HG02943 (cell line): Measurements from ENCODE around the gene SNAI3.
A peak's percentile ranks its signal among the peaks of the same experiment; 100 is the strongest.

Source experiments
- ATAC-seq: cut with Tn5 transposase; IDR thresholded peaks from one replicate; pipeline ENCODE4 v1.9.1; 2021; ENCODE audit warnings: mild to moderate bottlenecking, low read depth, moderate library complexity; ENCODE audit not compliant: unreplicated experiment

The SNAI3 gene

DNA sequence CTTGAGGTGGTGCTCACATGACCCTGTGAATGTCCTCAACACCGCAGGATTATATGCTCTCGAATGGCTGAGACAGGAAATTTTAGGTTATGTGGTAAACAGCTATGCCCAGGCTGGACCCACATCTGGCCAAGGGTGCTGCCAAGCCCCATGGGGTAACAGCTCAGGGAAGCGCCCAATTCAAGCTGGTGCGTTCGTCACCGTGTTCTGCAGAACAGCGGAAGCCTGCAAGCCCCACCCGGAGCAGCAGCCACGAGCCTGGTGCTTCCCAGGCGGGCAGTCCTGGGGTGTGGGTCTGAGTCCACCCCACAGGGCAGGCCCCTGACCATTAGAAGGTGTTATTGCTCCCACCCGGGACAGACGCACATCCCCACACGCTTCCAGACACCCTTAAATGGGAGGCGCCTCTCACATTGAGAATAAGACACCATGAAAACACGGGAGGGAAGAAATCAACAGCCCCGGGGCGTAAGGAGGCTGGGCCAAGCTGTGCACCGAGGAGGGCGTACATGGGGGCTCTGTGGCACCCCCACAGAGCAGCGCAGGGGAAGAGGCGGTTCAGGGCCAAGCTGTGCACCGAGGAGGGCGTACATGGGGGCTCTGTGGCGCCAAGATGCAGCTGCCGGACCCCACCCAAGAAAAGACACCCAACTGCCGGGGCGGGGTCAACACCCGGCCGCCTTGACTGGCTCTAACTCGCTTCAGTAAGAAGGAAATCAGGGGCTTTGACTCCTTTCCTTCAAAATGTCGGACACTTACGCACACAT, 32.5 kb downstream of the SNAI3 start:
- ATAC-seq = no peak

DNA sequence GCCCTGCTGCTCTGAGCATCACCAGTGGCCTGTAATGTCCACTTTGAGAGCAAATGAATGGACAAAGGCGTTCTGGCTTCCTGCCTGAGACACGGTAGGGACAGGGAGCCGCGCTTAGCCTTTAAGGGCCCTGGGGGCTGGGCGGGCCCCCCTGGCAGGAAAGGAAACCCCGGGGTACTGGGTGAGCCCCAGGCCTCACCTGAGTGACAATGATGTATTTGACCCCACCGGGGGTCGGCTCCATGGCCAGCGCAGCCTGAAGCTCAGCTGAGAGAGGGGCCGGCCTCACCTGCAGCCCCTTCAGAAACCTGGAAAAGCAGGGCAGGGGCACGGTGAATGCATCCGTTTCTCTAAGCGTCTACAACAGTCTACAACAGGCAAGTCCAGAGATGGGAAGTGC, 33.2 kb downstream of the SNAI3 start:
- ATAC-seq = no peak

DNA sequence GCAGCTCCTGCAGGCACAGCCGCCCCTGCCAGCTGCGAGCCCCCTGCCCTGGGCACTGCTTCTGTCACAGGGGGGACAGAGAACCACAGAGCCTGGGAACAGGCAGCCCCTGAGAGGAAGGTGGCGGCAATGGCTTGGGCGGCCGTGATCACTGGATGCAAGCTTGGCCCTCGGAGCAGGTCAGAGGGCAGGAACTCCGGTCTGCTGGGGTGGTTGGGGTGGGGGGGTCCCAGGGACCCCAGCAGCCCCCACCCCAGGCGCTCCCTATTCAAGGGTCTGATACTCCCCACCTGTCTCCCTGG, 33.6 kb downstream of the SNAI3 start:
- ATAC-seq = no peak

DNA sequence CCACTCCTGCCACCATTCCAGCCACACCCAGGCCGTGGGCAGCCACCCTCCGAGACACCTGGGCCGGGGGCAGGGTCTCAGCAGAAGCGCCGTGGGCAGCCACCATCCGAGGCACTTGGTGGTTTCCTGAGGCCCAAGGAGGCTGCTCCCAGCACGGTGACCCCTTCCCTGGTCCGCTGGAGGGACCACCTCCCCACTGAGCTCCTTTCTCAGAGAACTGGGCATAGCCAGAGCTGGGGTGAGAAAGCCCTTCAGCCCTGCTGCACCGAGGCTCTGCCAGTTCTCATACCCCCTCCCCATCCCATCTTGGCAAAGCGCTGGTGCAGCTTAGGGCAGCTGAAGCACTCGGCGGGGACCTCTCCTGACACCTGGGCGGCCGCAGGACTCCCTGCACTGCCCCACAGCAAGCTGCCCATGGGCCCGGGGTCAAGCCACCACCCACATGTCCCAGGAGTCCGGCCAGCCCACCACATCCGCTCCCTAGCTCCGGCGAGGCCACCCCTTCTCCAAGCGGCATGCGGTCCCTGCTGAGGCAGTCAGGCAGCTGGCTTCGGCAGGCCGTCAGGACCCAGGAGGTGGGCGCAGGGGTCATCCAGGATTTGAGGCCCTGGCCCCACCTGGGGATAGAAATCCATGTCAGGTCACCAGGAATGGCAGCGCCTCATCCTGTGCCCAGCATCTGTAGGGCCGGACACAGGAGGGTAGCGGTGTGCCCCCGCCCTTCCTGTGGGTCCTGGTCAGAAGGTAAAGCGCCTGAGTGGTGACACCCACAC, 34.1 kb downstream of the SNAI3 start:
- no peak for ATAC-seq

DNA sequence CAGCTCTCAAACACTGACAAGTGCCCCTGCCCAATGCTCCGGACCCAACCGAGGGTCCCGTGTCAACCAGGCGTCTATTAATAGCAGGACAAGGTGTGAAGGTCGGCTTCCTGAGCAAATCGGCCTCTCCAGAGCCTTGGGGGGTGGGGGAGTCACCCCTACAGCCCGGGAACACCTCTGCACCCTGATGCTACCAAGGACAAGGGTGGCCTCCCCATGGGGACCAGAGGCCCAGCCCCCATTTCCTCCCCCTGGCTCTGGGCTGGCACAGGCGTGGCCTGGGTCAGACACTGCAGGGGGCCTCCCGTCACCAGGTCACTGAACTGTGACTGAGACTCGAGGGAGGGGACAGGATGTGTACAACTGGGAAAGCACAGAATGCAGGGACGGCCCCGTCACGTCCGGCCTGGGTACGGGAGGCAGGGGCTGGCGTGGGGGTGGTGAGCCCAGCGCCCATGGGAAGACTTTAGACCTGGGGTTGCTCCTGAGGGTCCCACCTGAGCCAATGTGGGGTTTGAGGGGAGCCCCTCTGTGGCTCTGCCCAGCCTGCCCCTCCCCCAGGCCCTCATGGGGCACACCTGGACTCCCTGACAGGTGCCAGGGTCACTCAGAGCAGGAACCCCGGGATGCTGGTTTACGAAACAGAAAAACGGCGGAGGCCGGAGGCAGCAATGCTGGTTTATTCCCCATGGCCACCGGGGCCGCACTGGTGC, 34.9 kb downstream of the SNAI3 start:
- peak; percentile 74 for ATAC-seq

DNA sequence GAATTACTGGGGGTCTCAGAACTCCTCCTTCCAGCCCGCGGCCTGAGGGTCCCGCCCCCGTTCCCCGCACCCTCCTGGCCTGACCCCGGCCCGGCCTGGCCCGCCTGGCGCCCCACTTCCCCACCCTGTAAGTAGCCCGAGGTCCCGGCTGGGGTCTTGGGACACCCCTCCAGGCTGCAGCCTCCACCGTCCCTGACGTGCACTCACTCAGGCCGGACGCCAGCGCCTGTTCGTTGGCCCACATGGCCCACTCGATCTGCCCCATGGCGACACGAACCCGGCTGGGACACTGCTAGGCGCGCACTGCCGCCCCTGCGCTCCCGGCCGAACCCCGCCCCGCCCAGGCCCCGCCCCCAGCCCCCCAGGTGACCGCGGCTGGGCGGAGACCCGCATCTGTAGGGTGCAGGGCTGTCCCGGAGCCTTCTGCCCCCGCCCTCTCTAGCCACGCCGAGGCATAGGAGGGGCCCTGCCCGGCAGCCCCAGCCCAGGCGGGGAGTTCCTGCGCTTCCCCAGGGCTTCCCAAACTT, 35.5 kb downstream of the SNAI3 start, which contains the start of gene CYBA:
Gene CYBA, minus strand, starts transcription at position 305 of the 527 bp plus-strand sequence. Its CDS starts 40 bp downstream, at position 265.
- peak; percentile 66 for ATAC-seq

DNA sequence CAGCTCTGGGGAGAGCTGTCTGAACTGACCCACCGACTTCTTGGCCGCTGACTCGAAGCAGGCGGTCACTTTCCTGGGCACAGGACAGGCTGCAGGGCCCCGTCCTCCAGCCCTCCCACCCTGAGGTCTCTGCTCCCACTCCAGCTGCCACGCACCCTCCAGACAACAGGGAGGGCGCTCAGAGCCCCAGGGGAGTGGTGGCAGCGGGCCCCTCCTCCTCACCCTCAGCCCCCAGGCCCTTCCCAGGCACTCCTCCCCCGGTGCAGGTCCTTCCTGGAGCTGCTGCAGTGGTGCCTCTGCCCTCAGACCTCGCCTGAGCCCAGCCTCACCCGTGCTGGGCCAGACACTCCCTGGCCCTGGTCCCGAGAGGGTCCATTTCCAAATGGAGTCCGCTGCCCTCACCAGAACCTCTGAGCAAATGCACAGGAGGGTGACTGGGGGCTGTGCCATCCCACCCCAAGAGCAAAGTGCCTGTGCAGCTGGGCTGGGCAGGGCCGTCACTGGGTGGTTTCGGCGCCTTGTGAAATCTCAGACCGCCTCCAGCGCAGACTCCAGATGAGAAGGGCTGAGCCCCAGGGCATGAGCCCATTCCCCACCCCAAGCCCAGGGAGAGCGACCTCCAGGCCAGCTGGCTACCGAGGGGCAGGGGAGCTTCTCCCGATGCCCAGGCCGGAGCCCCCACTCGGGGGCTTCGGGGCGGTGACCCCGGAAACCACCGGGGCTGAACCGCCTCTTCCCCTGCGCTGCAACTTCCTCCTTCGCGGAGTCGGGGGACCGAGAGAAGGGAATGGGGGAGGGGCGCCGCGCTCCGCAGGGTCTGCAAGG, 36.2 kb downstream of the SNAI3 start:
- ATAC-seq = peak; percentile 15

DNA sequence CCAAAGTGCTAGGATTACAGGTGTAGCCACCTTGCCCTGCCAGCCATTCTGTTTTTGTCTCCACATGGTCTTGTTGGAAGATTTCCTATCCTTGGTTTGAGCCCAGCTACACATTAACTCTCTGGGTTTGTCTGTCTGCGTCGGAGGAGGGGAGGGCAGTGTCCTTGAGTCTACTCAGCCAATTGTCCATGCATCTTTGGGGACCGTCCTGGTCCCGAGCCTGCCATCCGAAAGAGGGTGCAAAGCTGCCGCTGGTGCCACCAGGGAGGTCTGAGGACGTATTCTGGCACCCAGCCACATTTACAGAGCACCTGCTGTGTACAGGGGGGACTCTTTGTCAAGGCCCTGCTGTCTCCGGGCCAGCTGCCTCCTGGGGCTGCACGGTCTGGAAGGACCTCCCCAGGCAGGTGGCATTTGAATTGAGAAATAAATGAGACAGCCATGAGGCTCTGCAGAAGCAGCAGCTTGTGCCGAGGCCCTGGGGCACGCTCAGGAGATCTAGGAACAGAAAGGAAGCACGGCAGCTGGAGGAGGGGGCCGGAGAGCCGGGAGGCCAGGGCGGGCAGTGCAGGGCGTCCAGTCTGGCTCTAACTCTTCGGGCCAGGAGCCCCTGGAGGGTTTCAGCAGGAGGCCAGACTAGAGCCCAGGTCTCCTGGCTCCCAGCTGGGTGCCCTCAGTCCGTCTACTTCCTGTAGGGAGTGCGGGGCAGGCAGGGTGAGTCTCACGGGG, 36.9 kb downstream of the SNAI3 start:
- no peak for ATAC-seq

DNA sequence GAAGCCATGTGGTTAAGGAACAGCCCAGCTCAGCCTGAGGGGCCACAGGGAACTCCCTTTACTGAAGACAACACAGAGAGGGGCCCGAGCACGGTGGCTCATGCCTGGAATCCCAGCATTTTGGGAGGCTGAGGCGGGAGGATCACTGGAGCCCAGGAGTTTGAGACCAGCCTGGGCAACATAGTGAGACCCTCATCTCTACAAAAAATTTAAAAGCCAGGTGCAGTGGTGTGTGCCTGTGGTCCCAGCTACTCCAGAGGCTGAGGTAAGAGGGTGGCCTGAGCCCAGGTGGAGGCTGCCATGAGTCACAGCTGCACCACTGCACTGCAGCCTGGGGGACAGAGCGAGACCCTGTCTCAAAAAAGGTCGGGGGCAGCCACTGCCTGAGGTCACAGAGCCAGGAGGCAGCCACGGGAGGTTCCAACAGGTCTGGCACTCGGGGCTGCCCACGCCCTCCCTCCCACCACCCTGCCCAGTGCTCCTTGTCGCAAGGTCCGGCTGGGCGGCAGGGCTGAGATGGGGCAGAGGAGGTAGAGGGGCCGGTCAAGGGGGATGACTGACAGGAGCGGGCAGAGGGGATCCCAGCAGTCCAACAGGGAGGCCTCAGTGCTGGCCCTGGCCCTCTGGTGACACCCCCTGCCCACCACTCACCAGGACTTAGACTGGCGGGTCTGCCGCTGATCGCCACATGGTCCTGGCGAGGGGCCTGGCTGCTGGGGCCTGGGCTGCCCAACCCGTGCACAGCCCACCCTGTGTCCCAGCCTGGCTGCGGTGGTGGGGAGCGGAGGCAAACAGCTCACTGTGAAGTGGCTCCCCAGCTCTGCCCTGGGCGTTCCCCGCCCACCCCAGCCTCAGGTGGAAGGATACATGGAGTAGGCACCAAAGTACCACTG, 38.9 kb downstream of the SNAI3 start:
- no peak for ATAC-seq

DNA sequence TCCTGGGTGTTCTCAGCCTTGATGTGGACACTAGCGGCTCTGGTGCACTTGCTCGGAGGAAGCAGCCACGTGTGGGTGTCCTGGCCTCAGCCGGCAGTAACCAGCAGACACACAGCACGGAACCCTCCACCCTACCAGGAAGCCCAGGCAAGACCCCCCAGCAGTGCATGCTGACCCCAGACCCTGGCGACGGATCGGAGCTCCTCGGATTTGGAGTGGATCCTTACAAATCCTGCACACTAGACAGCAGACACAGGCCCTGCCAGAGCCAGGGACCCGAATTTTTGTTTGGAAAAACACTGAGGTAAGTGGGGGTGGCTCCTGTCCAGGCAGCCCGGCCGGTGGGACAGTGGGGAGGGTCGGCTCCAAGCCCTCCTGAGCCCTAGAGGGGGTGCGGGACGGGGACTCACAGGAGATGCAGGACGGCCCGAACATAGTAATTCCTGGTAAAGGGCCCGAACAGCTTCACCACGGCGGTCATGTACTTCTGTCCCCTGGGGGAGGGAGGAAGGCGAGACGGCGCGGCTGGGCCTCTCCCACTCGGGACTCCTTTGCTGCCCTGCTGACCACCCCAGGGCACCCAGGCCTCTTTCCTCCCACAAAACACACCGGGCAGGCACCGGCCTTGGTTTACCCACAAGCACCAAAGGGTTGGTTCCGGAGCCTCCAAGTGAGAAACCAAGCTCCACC, 39.8 kb downstream of the SNAI3 start:
- no peak for ATAC-seq

DNA sequence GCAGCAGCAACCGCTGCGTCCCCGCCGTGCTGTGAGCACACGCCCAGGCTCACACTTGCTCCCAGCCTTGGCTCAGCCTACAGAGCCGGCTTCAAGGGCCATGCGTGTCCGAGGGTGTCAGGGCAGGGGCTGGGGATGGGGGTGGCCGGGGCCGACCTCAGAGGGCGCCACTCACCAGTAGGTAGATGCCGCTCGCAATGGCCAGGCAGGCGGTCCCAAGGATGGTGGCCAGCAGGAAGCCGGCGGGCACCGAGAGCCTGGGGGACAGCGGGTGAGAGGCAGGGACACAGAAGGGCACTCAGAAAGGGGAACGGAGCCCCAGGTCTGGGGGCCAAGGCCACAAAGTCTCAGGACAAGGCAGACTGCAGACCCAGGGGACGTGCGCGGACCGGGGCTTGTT, 40.4 kb downstream of the SNAI3 start:
- no peak for ATAC-seq

DNA sequence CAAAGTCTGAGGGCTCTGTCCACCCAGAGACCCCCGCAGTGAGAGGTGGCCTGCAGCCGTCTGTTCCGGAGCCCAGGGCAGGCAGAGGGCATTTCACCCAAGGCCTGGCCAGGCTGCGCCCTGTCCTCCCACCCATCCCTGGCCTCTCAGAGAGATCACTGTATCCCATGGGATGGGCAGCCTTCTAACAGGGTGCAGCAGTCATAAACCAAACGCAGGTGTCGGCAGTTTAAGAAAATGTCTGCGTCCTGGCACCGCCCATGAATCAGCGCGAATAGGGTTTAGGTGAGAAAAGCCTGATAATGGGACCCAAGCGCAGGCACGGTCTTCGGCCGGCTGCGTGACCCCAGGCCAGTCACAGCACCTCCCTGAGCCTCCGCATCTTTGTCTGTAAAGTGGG, 40.9 kb downstream of the SNAI3 start:
- ATAC-seq = no peak

DNA sequence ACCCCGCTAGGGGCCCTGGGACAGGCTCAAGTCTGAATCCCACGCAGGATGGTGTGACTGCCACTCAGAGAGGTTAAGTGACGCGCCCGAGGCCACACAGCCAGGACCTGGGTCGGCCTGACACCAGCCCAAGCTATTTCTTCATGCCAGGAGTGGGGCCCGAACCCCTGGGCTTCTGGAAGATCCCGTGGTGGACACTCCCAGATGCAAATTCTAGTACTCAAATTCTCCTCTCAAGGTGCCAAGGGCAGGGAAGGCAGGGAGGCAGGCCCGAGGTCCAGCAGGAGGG, 42.7 kb downstream of the SNAI3 start:
- no peak for ATAC-seq

DNA sequence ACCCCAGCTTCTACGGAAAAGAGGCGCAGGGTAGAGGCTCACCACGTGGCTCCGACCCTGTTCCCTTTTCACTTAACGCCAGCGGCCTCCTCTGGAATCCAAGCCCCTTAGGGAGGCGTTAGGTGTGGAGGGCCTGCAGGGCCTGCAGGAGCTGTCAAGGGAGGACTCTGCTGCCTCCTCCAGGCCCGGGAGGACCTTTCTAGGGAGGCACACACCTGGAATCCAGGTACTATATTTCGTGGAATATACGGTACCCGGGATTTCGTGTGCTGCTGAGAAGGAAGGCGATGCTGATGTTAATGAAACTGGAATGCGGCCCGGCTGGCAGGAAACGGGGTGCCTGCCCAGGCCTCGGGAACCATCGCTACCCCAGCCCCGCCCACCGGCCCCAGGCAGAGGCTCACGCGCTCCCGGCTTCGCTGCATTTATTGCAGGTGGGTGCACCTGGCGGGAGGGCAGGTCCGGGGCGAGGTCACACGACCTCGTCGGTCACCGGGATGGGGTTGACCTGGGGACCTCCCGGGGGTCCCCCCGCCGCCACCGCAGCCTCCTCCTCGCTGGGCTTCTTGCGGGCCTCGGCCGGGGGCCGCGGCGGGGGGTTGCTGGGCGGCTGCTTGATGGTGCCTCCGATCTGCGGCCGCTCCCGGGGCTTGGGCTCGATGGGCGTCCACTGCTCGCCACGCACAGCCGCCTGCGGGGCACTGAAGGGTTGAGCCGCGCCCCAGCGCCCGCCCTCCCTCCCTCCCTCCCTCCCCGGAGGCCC, 43.2 kb downstream of the SNAI3 start:
- ATAC-seq = no peak

DNA sequence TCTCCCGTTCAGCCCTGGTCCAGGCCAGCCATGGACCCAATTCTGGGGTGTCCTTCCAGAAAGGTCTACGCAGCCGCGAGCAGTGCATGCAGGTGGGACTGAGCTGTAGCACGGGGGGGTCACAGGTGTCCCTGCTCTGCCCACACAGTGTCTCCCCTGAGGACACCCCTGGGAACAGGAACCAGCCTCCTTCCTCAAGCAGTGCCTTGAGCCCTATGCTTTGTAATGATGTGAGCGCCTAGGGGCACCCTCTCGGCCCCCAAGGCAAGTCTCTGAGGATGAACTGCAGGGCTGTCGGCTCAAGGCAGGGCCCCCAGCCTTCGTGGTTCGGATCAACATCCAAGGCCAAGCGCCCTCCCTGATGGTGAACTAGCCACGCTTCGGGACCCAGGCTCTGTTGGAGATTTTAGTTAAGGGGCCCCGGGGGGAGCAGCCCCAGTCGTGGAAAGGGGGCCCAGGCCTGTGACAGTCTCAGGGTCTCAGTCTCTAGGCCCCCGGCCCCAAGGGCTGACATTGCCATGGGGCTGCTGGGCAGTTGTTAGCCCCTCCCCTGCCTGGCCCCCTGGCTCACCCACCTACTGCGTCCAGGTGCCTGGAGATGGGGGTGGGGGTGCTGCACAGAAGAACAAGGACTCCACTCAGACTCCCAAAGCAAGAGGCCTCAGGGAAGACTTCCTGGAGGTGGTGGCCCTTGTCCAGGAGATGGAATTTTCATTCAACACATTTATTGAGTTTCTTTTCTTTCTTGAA, 45.6 kb downstream of the SNAI3 start:
- no peak for ATAC-seq

DNA sequence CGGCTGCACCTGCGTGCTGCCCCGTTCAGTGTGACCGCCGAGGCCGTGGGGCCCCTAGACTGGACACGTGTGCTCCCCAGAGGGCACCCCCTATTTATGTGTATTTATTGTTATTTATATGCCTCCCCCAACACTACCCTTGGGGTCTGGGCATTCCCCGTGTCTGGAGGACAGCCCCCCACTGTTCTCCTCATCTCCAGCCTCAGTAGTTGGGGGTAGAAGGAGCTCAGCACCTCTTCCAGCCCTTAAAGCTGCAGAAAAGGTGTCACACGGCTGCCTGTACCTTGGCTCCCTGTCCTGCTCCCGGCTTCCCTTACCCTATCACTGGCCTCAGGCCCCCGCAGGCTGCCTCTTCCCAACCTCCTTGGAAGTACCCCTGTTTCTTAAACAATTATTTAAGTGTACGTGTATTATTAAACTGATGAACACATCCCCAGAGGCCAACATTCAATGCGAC, 46.2 kb downstream of the SNAI3 start:
- no peak for ATAC-seq
